GM12872 (cell line): Measurements from ENCODE around the gene SLC26A5.

ENCODE experiments used
- CTCF ChIP-seq: IDR thresholded peaks from 3 replicates; pipeline ENCODE4 v1.5.1; 2011; ENCODE audit warnings: low read depth, mild to moderate bottlenecking, low read length, moderate library complexity; ENCODE audit not compliant: insufficient read depth

SLC26A5 gene

GRCh38 chr7:103447073-103447960 lies 1.3 kb upstream of the SLC26A5 start:
- TF ChIP-seq CTCF = peak; percentile 83

GRCh38 chr7:103445228-103446048 lies 569 bp downstream of the SLC26A5 start:
- TF ChIP-seq CTCF = no peak

GRCh38 chr7:103439661-103440060 lies 6.3 kb downstream of the SLC26A5 start:
- no peak for TF ChIP-seq CTCF

- TF ChIP-seq CTCF = no peak
Measured at GRCh38 chr7:103437623-103438022, 8.4 kb downstream of the SLC26A5 start.

GRCh38 chr7:103432712-103433111 lies 13.3 kb downstream of the SLC26A5 start:
- no peak for TF ChIP-seq CTCF

GRCh38 chr7:103425177-103425576 lies 20.8 kb downstream of the SLC26A5 start:
- TF ChIP-seq CTCF = no peak

GRCh38 chr7:103423467-103424179 lies 22.4 kb downstream of the SLC26A5 start:
- no peak for TF ChIP-seq CTCF
